Activated T-cell treated with anti-CD3 and anti-CD28 coated beads, Interleukin-2, amount 50 U/mL, for 72 hours (primary cell): Measurements from ENCODE around the gene CHRD. TPM values are rescaled to one million over a fixed set of nuclear protein-coding genes. Genes with fewer than 3 reads are reported as not detected.

ENCODE experiments used
- ATAC-seq, 2 donors: fragments of 150-1000 bp; cut with Tn5 transposase; replicated peaks in 1 of 2; 2 replicates each; pipeline ENCODE4 v1.10.0; 2021; ENCODE audit warnings: moderate library complexity in 2 of 2, mild to moderate bottlenecking in 1 of 2
- DNase-seq, 2 donors: peaks; one replicate each; pipeline ENCODE4 v3.0.0; 2021 to 2022; ENCODE audit warnings: mixed read lengths in 1 of 2
- H3K27ac Mint-ChIP-seq: one replicate; pipeline ENCODE4 v1.8.0; 2022; ENCODE audit warnings: mild to moderate bottlenecking, moderate library complexity, mixed read lengths
- H3K27me3 Mint-ChIP-seq: one replicate; pipeline ENCODE4 v1.8.0; 2022; ENCODE audit warnings: low read depth, mixed read lengths
- H3K36me3 Mint-ChIP-seq, 2 donors: one replicate each; pipeline ENCODE4 v1.8.0; 2022; ENCODE audit warnings: mixed read lengths in 2 of 2, mild to moderate bottlenecking in 1 of 2; ENCODE audit not compliant: insufficient read depth in 2 of 2
- H3K4me1 Mint-ChIP-seq: one replicate; pipeline ENCODE4 v1.8.0; 2022; ENCODE audit warnings: low read depth, mixed read lengths
- H3K4me3 Mint-ChIP-seq, 2 donors: one replicate each; pipeline ENCODE4 v1.8.0; 2022; ENCODE audit warnings: mild to moderate bottlenecking in 2 of 2, mixed read lengths in 2 of 2, moderate library complexity in 2 of 2
- H3K9me3 Mint-ChIP-seq, 2 donors: one replicate each; pipeline ENCODE4 v1.8.0; 2022; ENCODE audit warnings: mixed read lengths in 2 of 2
- total RNA-seq, 2 donors: library from RNA; stranded (reverse); gene quantifications; one replicate each; pipeline ENCODE4 v1.2.3, GENCODE V29; 2022

Gene CHRD
- total RNA-seq, 2 donors from 2014 or later: 0.19 TPM; not detected in 1

DNA sequence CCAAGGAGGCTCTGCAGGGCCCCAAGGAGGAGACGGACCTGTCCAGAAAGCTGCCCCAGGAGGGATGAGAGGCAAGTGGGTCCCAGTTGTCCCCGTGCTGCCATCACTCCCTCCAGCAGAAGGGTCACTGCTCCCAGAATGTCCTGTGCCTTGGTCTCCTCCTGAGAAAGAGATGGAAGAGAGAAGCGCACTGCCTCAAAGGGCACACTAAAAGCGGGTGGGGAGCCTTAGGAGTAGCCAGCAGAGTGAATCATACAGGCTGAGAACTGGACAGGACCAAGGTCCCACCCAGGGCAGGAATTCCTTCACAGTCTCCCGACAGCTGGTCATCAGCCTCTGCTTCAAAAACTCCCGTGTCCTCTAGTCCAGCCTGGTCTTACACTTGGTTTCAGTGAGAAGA lies 6.4 kb upstream of the CHRD start:
- DNase-seq (no peak), ATAC-seq (no peak)
- Mint-ChIP-seq H3K4me1 (peaks cover 11% of the 10 kb centered on the region), H3K9me3 (no peaks in the 10 kb centered on the region), H3K27me3 (peaks cover 30% of the 10 kb centered on the region), H3K4me3 (no peak overlapping the region), H3K27ac (no peak overlapping the region), H3K36me3 (peaks cover 3 to 4% of the 10 kb centered on the region in 2 donors)

DNA sequence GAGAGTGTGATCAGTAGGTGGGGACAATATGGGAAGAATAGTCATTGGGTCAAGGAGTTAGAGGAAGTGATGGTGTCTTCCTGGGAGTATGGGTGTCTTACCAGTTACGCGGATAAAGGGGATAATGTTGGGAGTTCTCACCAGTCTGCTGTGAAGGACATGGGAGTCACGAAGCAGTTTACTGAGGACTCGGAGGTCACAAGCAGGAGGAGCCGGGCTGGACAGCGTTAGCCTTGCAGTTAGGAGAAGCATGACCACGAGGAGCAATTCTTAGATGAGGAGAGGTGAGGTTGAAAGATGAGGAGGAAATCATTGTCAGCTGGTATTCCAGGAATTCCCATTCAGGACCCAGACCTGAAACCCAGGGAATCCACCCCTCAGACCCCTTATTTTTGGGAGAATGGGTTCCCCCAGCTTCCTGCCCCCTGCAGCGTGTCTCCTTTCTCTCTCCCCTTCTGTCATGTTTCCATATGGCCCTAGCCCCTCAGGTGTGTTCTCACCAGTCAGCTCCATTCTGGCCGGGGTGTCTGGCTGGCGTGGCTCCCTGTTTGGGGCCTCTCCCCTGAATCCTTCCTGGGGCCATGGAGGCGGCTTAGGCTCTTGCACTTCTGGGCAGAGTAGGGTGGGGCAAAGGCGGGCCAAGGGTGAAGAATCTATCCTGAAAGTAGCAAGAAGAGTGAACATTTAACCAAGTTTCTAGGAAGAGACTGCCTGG lies 4.0 kb upstream of the CHRD start:
- H3K4me1 Mint-ChIP-seq: peaks cover 11% of the 10 kb centered on the region
- H3K27ac Mint-ChIP-seq: no peak overlapping the region
- no peak overlapping the region for H3K4me3 Mint-ChIP-seq
- H3K27me3 Mint-ChIP-seq: peaks cover 42% of the 10 kb centered on the region
- DNase-seq (no peak), ATAC-seq (no peak)
- no peaks in the 10 kb centered on the region for H3K9me3 Mint-ChIP-seq
- H3K36me3 Mint-ChIP-seq: peaks cover 0 to 4% of the 10 kb centered on the region in 2 donors

- no peak overlapping the region for H3K27ac Mint-ChIP-seq
- peaks cover 0 to 4% of the 10 kb centered on the region in 2 donors for H3K36me3 Mint-ChIP-seq
- no peak for ATAC-seq
- peaks cover 43% of the 10 kb centered on the region for H3K27me3 Mint-ChIP-seq
- H3K4me3 Mint-ChIP-seq: no peak overlapping the region
- DNase-seq: no peak
- H3K4me1 Mint-ChIP-seq: no peaks in the 10 kb centered on the region
- no peaks in the 10 kb centered on the region for H3K9me3 Mint-ChIP-seq
These were observed 2.5 kb upstream of the CHRD start for GRCh38 chr3:184377374-184377773.

GRCh38 chr3:184377882-184378445 lies 1.9 kb upstream of the CHRD start, which contains the start of gene THPO:
THPO (minus strand) TSS chr3:184378207; CDS start chr3:184376259, 1,948 bp downstream.
- DNase-seq: no peak
- H3K27me3 Mint-ChIP-seq: peaks cover 49% of the 10 kb centered on the region
- no peaks in the 10 kb centered on the region for H3K9me3 Mint-ChIP-seq
- H3K27ac Mint-ChIP-seq: no peak within 1 kb of the TSS
- no peak for ATAC-seq
- peak within 1 kb of the TSS in 1 of 2 donors; percentile 74 for H3K4me3 Mint-ChIP-seq
- peaks cover 0 to 4% of the 10 kb centered on the region in 2 donors for H3K36me3 Mint-ChIP-seq
- H3K4me1 Mint-ChIP-seq: no peaks in the 10 kb centered on the region

DNA sequence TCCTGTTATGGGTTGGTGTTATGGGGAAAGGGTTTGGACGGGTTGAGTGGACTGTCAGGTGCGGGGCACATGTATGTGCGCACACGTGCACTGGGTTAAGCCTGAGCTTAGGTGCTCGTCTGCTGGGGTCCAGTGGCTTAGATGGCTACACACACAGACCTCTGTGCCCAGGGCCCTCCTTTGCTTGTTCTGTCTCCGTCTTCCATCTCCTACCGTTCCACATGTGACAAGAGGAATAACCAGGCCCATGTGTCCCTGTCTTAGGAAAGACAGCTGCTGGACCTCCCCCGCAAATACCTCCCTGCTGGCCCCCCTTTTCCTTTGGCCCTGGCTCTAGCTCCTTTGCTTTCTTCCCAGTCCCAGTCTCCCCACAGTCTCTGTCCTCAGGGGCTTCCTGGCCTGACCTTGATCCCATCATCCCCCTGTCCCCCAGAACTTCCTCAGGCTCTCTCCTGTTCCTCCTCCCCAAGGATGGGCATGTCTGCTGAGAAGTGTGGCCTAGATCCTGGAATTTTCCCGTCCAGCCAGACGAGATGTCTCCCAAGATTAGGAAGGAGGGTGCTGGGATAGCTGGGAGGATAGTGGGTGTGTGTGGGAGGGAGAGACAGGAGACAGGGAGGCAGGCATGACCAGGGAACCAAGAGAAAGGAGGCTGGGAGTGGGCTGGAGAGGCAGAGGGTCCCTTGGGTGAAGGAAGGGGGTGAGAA lies 1.1 kb upstream of the CHRD start:
- H3K27me3 Mint-ChIP-seq: peaks cover 51% of the 10 kb centered on the region
- no peak for ATAC-seq

GRCh38 chr3:184380185-184380626 lies 352 bp downstream of the CHRD start:
- H3K4me1 Mint-ChIP-seq: no peaks in the 10 kb centered on the region
- H3K27me3 Mint-ChIP-seq: peaks cover 58% of the 10 kb centered on the region
- ATAC-seq (peak; percentile 61 to 66), DNase-seq (peak; percentile 41 to 49)
- H3K27ac Mint-ChIP-seq: no peak overlapping the region
- no peaks in the 10 kb centered on the region for H3K9me3 Mint-ChIP-seq
- peaks cover 0 to 4% of the 10 kb centered on the region in 2 donors for H3K36me3 Mint-ChIP-seq
- H3K4me3 Mint-ChIP-seq: no peak overlapping the region

More for the DNA sequence above, 1.1 kb upstream of the CHRD start:
- no peaks in the 10 kb centered on the region for H3K9me3 Mint-ChIP-seq
- H3K4me1 Mint-ChIP-seq: no peaks in the 10 kb centered on the region
- peak overlapping the region; percentile 56 to 74 for H3K4me3 Mint-ChIP-seq
- H3K27ac Mint-ChIP-seq: no peak overlapping the region
- DNase-seq: no peak
- H3K36me3 Mint-ChIP-seq: peaks cover 0 to 4% of the 10 kb centered on the region in 2 donors

GRCh38 chr3:184380627-184381260 lies 890 bp downstream of the CHRD start:
- H3K9me3 Mint-ChIP-seq: no peaks in the 10 kb centered on the region
- H3K27me3 Mint-ChIP-seq: peaks cover 53% of the 10 kb centered on the region
- peak; percentile 55 to 64 for ATAC-seq
- peak in 1 of 2 donors; percentile 27 for DNase-seq
- H3K36me3 Mint-ChIP-seq: peaks cover 0 to 4% of the 10 kb centered on the region in 2 donors
- no peak overlapping the region for H3K27ac Mint-ChIP-seq
- no peaks in the 10 kb centered on the region for H3K4me1 Mint-ChIP-seq
- peak overlapping the region; percentile 71 to 73 for H3K4me3 Mint-ChIP-seq

DNA sequence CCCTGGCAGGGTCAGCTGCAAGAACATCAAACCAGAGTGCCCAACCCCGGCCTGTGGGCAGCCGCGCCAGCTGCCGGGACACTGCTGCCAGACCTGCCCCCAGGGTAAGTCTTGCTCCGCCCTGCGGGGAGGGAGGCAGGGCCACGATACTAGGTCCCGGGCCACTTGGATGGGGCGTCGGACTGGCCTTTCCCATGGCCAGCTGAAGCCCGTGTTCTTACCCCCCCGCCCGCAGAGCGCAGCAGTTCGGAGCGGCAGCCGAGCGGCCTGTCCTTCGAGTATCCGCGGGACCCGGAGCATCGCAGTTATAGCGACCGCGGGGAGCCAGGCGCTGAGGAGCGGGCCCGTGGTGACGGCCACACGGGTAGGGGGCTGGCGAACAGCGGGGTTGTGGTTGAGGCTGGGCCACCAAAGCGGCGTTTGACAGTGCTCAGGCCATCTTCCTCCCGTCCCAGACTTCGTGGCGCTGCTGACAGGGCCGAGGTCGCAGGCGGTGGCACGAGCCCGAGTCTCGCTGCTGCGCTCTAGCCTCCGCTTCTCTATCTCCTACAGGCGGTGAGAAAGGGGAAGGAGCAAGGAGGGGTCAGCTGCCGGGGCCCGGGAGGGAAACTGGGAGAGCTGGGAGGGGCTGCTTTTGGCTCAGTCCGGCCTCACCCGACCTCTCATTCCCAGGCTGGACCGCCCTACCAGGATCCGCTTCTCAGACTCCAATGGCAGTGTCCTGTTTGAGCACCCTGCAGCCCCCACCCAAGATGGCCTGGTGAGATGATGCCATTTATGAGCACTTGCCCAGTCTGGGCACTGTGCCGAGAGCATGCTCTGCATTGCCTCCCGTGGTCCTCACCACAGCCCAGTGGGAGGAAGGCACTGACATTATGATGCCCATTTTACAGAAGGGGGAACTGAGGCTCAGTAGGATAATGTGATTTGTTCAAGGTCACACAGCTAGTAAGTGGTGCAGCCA lies 1.7 kb downstream of the CHRD start:
- H3K9me3 Mint-ChIP-seq: no peaks in the 10 kb centered on the region
- peak overlapping the region; percentile 71 to 73 for H3K4me3 Mint-ChIP-seq
- ATAC-seq (peak; percentile 33), DNase-seq (peak in 1 of 2 donors; percentile 16)
- no peak overlapping the region for H3K27ac Mint-ChIP-seq
- peaks cover 0 to 4% of the 10 kb centered on the region in 2 donors for H3K36me3 Mint-ChIP-seq
- peaks cover 47% of the 10 kb centered on the region for H3K27me3 Mint-ChIP-seq
- no peaks in the 10 kb centered on the region for H3K4me1 Mint-ChIP-seq

GRCh38 chr3:184382326-184383032 lies 2.6 kb downstream of the CHRD start:
- H3K27ac Mint-ChIP-seq: no peak overlapping the region
- peaks cover 0 to 4% of the 10 kb centered on the region in 2 donors for H3K36me3 Mint-ChIP-seq
- no peak overlapping the region for H3K4me3 Mint-ChIP-seq
- no peaks in the 10 kb centered on the region for H3K4me1 Mint-ChIP-seq
- H3K27me3 Mint-ChIP-seq: peaks cover 37% of the 10 kb centered on the region
- no peak for ATAC-seq
- no peaks in the 10 kb centered on the region for H3K9me3 Mint-ChIP-seq
- no peak for DNase-seq

GRCh38 chr3:184383033-184383740 lies 3.3 kb downstream of the CHRD start:
- H3K4me1 Mint-ChIP-seq: no peaks in the 10 kb centered on the region
- H3K27me3 Mint-ChIP-seq: peaks cover 32% of the 10 kb centered on the region
- DNase-seq (no peak), ATAC-seq (no peak)
- H3K27ac Mint-ChIP-seq: no peak overlapping the region
- H3K4me3 Mint-ChIP-seq: no peak overlapping the region
- peaks cover 0 to 4% of the 10 kb centered on the region in 2 donors for H3K36me3 Mint-ChIP-seq
- no peaks in the 10 kb centered on the region for H3K9me3 Mint-ChIP-seq

DNA sequence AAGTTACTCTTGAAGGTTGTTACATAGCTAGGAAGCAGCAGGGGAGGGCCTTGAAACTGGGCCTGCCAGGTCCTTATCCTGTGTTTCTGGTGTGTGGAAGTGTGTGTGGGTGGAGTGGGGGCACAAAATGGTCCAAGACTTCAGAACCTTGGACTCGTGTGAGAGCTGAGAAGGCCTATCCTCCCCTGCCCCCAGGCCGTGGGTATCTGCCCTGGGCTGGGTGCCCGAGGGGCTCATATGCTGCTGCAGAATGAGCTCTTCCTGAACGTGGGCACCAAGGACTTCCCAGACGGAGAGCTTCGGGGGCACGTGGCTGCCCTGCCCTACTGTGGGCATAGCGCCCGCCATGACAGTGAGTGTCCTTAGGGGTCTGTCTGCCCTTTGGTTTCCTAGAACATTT lies 4.5 kb downstream of the CHRD start:
- Mint-ChIP-seq H3K9me3 (no peaks in the 10 kb centered on the region), H3K27me3 (peaks cover 24% of the 10 kb centered on the region), H3K4me3 (no peak overlapping the region), H3K27ac (no peak overlapping the region), H3K4me1 (no peaks in the 10 kb centered on the region), H3K36me3 (peaks cover 0 to 3% of the 10 kb centered on the region in 2 donors)
- DNase-seq (no peak), ATAC-seq (no peak)
